ENCODE data around the gene EOMES.

Gene EOMES
- 0.54 to 0.62 reads per million in 2 donors for total RNA-seq

DNA sequence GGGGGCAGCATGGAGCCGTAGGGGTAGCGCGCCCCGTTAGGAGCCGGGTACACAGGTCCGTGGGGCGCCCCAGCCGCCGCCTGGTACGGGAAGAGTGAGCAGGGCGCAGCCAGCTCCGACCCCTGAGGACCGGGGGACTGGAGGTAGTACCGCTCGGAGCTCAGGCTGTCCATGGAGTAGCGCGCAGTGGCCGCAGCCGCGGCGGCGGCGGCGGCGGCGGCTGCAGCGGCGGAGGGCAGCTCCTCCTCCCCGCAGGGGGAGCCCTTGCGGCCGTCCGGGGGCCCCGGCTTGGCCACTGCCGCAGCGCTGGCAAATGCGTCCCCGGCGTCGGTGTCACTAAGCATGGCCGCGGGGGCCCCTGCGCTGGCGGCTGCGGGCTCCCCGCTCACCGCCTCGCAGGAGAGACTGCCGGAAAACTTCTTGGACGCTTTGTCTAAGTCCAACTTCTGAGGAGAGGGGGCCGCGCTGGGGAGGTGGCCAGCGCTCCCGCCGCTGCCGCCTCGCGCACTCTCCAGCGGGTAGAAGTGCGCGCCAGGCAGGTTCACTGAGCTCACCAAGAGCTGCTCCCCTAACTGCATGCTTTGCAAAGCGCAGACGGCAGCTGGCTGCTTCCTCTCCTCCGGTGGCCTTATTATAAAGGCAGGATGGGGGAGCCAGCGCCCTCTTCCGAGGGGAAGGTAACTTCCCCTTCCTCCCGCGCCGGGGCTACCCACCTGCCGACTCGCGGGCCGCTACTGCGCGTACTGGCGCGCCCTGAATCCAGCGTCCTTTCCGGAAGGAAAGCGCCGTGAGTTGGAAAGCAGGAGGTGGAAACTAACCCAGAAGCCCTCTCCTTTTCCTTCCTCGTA is at the start of gene EOMES:
Gene EOMES, minus strand, starts transcription at position 607 of the 848 bp plus-strand sequence. Its CDS starts 29 bp downstream, at position 578.
- peak in 3 of 5 experiments; percentile 49 to 92 (median 81) for DNase-seq

DNA sequence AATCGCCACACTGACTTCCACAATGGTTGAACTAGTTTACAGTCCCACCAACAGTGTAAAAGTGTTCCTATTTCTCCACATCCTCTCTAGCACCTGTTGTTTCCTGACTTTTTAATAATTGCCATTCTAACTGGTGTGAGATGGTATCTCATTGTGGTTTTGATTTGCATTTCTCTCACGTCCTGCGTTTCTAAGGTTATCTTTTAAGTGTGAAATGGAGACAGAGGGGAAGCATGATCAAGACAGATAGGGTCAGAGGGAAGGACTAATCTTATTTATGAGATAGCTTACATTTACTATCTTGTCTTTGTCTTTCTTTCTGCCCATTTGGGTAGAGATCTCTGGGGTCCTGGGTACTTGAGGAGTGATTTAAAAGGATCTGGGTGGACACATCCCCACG is 48.3 kb upstream of the EOMES start:
- DNase-seq: peak in 2 of 5 experiments; percentile 9 to 85

DNA sequence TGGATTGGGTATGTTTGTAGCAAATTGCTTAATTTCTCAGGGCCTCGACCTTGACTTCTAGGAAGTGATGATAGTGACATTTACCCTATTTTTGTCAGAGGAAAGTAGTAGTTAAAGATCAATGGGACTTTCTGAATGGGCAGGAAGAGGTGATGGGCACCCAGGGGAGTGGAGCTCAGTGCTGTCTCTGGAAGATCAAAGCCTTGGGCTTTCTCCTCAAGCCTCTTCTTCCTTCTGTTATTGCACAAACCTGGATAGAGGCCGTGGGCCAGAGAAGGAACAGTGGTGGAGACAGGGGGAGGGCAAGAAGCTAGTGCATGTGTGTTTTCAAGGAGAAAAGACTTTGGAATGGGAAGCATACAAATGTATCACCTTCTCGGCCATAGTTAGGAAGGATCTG is 44.9 kb upstream of the EOMES start:
- no peak for DNase-seq

DNA sequence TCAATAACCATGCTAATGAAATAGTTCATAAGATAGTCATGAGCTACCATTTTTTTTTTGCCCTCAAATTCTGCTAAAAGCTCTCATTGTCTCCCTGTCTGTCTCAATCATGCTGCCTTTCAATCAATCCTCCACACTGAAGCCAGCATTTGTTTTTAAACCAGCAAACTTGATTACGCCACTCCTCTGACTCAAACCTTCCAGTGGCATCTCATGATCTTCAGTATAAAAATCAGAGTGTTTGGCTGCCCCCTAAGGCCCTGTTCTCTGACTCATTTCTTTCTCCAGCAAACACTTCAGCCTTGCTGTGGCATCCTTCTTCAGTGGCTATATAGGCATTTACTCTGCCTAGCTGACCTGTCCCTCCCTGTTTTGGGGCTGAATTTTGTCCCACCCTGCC is 36.0 kb upstream of the EOMES start:
- peak in 1 of 5 experiments; percentile 85 for DNase-seq

DNA sequence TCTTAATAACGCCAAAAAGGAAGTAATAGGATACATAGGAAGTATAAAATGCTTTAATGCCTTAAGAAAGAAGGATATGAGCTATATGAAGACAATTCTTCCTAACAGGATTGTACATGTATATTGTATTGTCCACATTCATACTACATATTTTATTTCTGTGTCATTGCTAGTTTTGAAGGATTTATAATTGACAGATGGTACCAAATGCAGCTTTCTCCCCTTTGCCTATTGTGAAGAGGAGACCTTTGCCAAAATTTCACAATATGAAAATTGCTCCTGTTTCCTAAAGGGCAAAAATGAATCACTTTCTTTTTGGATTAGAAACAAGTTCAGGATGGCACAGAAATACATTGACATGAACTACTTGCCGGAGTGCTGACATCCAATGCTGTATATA is 34.8 kb upstream of the EOMES start:
- DNase-seq: no peak

DNA sequence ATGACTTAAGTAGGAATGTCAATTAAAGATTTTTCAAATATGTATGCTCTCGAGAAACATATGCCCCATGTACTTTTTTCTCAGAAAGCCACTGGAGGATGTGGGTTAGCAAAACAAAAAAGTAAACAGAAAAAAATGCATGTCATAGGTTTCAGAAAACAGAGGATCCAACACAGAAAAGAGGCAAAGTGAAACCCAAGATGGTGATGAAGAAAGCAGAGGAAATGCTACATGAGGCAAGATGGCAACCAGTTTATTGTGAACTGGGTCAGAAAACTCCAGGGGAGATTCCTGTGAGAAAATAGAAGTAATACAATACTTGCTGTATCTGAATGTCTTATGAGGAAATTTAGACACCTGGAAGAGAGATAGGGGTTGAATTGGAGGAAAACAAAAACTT is 30.8 kb upstream of the EOMES start:
- DNase-seq: peak in 2 of 5 experiments; percentile 25 to 92

DNA sequence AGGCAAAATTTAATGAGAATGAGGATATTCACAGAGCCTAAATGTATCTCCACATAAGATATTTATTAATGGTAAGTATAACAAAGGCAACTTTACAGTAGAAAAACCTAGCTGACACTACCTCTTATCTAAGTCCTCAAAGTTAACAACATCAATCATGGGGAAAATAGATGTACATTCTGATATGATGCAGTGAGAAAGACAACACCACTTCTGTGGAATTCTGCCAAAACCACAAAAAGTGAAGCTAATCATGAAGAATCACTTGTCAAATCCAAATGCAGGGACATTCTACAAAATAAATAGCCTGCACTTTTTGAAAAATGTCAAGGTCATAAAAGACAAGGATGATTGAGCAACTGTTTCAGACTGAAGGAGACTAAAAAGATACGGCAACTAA is 27.5 kb upstream of the EOMES start:
- peak in 1 of 5 experiments; percentile 82 for DNase-seq

DNA sequence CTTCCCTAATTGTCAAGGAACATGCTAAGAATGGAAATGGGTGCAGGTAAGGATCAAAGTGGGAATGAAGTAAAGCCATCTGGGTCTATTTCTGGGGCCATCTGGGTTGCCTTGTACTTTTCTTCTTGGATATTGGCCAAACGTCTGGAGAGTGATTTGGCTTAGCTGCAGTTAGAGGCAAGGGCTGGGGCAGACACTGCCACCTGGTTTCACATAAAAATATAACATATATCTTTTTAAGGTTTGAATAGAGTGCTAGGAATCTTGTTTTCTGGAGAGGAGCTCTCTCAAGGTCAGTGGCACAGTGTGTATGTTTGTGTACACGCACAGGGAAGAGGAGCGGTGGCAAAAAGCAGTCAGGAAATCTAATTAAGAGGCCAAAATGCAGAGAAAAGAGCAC is 24.7 kb upstream of the EOMES start:
- no peak for DNase-seq

DNA sequence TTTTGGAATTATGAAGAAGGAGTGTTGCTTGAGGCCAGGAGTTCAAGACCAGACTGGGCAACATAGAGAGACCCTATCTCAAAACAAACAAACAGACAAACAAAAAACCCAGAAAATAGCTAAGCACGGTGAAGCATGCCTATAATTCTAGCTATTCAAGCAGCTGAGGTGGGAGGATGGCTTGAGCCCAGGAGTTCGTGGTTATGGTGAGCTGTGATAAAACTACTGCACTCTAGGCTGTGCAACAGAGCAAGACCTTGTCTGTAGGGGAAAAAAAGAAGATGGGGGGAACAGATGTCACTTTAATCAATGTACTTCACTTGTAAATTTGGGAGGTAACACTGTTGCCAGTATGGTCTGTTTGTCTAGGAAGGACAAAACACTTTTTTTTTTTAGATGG is 18.7 kb upstream of the EOMES start:
- no peak for DNase-seq

DNA sequence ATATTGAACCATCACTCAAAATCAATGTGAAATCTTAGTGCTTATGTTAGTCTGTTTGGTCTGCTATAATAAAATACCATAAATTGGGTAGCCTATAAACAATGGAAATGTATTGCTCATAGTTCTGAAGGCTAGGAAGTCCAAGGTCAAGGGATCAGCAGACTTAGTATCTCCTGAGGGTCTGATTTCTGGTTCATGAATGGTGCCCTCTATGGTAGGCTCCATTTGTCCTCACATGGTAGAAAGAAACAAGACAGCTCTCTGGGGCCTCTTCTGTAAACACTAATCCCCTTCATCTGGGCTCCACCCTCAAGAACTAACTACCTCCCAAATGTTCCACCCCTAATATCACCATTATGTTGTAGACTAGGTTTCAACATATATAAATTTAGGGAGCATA is 15.0 kb upstream of the EOMES start:
- DNase-seq: no peak

DNA sequence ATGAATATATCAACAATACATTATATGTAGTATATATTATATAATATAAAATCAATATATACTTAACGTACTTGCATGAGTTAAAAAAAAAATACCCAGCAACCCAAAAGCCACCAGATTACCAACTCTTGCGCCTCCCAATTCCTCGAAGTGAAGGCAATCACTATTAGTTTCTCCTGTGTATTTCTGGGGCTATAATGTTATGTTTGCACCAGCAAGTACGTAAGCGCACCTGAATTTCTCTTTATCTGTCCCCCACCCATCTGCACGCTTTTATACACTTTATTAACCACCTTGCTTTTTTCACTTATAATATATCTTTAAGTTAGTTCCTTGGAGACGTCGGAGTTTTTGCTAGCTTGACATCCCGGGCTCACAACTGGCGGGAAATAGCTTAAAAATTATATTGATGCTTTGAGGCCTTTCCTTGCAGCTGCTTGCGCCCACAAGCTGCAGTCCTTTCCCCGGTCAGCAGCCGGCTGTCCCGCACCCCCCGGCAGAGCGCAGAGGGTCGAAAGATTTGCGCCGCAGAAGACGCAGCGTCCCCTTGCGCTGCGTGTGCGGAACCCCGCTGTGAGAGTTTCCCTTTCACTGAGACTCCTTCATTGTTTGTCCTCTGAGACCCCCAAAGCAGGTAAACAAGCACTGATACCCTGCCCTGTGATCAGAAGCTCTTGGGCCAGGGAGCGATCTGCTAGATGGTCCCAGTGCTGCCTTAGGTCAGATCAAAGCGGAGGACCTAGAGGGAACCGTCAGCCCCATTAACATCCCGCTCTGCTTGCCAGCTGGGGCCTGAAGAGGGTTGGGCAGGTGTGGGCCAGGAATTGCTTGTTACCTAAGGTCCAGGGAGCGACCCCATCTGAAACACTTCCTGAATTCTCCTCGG is 8.9 kb upstream of the EOMES start:
- DNase-seq: no peak

DNA sequence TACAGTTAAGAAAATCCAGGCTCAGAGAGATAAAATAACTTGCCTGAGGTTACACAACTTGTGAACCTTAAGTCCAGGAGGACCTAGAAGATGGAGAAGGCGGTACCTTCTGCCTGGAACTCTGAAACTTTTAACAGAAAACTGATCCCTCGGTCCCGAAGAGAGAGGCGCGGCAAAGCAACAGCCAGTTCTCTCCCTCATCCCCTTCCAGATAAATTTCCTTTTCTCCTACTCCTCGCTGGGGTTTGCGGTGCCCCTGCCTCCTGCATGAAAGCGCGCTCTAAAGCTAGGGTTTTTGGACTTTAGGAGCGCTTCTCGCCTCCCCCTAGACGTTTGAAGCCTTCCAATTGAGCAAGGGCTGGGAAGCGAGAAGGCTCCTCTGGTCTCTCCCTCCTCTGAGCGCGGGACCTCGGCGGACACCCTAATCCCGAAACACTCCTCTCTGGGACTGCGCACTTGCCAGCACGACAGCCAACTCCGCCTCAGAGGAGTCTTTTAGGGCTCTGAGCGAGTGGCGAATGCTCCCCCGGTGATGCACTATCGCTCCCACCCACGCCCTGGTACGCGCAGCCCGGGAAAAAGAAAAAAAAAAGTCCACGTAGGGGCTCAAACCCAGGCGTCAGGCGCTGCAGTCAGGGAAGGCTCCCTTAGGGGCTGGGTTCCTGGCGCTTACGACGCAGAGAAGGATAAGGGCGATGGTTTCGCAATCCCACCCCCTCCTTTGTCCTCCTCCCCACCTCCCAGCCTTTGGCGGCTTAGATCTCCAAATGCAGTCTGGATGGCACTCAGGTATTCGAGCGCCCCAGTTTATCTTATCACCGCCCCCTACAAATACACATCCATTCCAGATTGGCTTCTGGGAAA is 7.9 kb upstream of the EOMES start:
- DNase-seq: no peak

DNA sequence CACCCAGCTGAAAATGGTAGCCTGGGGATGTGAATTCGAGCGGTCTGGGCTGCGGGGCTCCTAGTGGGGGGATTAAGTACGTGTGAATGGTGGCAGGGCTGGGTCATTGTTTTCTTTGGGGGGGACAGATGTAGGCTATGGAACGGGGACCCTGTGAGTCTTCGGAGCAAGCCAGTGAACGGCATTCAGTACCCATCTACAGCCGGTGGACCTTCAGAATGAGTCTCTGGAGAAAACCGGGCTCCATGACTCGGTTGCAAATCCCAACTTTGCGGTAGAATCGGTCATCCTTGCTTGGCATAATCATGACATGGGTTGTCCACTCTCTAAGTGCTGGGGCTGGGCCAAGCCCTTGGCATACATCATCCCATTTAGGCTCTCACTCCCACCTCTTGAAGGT is 7.2 kb upstream of the EOMES start:
- DNase-seq: no peak

DNA sequence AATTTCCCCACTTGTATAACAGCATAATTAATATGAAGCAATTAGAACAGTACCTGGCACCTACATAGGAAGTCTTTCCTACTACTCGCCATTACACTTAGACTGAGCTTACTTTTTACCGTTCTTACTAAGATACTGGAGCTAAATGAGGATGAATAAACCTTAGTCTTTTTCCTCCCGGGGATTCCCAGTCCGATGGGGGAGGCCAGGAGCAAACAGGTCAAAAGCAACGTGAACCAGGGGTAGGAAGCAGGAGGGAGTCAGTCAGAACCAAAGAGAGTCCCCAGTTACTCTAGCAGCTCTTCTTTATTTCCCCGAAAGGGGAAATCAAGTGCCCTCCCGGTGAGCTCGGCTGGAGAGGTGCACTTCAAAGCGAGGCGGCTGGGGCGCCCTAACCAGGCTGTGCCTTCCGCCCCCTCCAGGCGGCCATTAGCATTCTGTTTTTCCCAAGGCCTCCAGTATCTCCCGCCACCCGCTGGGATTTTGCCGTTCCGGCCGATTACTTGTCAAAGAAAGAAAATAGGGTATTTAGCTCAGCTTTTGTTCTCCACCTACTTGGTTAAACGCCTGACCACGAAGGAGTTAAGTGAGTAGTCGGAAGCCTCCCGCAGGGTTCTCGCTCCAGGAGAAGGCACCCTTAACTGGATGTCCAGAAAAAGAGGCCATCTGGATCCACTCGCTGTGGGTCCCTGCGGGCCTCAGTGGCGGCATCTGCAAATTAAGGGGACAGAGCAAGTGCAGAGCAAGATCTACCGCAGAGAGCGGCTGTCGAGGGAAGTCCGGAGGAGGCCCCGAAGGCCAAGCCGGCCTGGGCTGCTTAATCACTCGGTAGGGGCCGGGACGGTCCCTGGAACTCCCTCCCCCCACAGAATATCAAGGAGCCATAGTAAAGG is 6.3 kb upstream of the EOMES start:
- DNase-seq: peak in 1 of 5 experiments; percentile 66

DNA sequence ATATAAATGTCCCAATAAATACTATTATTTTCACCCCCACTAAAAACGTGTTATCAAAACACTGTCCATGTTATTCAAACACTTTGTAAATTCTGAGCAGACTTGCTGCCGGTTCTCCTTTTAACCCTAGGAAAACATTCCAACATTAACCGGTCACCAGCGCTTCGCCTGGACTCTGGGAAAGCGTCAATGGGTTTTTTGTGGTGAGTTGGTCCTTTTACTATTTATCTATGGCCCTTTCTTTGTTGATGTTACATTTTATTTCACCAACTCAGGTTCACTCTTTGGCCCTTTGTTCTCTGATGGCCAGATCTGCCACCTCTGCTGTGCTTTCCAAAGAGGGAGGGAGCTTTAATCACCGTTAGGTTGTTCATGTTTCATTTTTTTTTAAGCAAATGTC is 4.1 kb upstream of the EOMES start:
- no peak for DNase-seq

DNA sequence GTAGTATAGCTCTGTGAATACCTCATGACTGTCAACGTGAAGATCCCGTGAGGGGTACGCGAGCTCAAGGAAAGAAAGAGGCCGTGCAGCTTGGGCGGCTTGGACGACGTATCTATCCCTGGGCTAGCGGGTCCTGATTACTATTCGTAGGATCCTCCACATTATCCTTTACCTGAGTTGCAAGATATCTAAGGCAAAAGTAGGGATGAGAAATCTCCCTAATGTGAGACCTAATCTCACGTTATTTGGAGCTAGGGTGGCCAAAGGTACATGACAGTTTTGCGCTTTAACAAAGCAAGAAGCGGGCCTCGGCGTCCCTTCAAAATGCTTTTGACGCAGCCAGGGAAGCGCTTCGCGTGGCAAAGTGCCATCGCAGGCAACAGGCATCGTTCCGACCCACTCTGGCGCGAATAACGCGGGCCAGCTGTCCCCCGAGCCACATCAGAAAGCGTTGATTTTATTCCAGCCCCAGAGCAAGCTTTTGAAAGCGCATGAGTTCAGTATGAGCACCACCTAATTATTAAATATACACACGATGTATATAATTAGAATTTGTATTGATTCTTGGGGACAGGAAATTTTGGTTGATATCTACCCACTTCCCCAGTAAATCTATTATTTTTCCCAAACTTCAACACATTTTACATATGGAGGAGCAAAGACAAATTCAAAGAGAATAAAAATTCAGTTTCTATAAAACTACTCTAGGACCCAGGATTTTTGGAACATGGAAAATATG is 2.5 kb upstream of the EOMES start:
- DNase-seq: no peak

DNA sequence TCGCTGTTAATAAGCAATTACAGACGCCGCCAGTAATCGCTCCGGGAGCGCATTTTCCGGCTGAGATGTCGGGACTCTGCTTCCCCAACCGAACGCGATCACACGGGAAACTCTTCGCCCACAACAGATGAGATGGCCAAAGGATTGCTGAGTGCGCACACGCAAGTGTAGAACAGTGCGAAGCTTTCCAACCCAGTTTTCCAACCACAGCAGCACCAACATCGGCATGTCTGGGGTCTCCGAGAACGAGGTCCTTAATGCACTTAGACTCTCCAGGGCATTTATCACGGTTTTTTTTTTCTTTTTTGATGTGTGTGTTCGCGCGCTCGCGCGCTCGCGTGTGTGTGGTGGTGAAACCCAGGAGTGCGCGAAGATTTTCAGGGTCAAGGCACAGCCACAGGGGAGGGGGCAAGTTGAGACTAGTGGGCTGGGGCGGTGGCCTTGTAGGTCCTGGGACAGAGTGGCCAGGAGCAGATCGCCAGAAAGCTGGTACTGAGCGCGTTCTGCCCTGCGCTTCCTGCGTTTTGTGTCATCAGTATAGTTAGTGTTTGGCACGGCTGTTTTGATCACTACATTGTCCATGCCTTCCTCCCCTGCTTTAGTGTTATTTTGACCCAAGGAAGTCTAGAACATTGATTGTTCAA is 1.8 kb upstream of the EOMES start:
- DNase-seq: no peak

DNA sequence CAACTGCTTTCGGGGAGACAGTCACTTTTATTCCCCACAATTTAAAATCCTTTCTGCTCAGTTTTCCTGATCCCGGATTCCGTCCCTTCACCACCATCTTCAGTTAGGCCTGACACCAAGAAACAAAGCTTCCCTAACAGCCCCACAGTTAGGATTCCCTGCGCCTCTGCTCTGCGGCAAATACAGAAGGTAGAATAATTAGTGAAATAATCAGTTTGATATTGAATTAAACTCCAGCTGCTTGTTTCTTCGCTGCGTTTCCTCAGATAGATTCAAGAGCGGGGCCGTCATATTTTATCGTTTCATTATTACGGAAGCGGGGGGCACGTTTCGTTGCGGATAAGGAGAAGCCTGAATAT is 1.3 kb upstream of the EOMES start:
- no peak for DNase-seq

DNA sequence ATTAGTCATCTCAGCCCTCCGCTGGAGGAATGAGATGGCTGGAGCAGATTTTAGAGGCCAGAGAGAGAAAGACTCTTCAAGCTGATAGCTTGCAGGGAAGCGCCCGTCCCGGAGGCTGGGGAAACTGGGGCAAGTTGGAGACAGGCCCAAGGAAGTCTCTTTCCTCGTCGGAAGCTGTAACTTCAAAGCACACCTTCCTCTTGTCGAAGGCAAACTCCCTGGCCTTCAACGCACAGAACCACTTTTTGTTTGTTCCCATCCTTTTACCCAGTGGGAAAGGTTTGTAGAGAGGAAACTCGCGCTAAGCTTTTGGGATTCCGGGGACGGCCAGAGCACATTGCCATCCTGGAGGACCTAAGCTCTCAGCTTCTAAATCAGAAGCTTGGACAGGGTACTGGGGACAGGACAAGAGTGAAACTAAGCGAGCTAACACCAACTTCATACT is 900 bp upstream of the EOMES start:
- DNase-seq: no peak

Data from T-helper 2 cell (primary cell).